BE2C (cell line): ENCODE data around the gene TRABD2B.

Experiments
- DNase-seq: peaks from one replicate; pipeline ENCODE4 v3.0.0-alpha.2; 2020
- H3K27me3 ChIP-seq: fragments of 250-450 bp; sonication (Bioruptor Pico); 2 replicates; pipeline ENCODE4 v1.5.1; 2020; ENCODE audit warnings: mild to moderate bottlenecking
- H3K36me3 ChIP-seq: fragments of 250-450 bp; sonication (Bioruptor Pico); 2 replicates; pipeline ENCODE4 v1.5.1; 2020; ENCODE audit warnings: mild to moderate bottlenecking
- H3K4me1 ChIP-seq: fragments of 250-450 bp; sonication (Bioruptor Pico); 2 replicates; pipeline ENCODE4 v1.5.1; 2020
- H3K4me3 ChIP-seq: 2 replicates; pipeline ENCODE4 v1.5.1; 2011; ENCODE audit warnings: low read depth, low read length
- H3K9me3 ChIP-seq: fragments of 250-450 bp; sonication (Bioruptor Pico); 2 replicates; pipeline ENCODE4 v1.5.1; 2020
- TF ChIP-seq, protein P1 (sequence below): IDR thresholded peaks from 2 replicates; pipeline ENCODE4 v1.5.1; 2012; ENCODE audit warnings: mild to moderate bottlenecking, low read depth, low read length

The TRABD2B gene

DNA sequence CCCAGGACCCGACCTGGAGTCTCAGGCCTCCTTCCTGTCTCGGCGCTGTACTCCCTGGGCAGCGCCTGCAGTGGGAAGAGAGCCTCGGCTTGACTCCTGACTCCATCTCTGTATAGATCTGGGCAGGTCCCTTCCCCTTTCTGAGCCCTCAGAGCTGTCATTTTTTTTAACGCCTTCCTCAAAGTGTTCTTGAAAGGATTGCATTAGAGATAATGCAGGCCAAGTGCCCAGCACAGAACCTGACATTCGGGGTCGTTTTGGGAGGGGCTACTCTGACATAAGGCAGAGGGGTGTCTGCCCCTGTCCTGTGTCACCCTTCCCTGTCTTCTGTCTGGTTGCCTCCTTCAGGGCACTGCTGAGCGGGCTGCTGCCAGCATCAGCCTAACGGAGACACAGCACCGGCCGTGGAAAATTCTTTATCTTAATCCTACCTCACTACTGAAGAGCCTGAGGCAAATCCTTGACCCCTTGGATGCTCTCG is 271.6 kb downstream of the TRABD2B start:
- TF ChIP-seq, protein P1, sequence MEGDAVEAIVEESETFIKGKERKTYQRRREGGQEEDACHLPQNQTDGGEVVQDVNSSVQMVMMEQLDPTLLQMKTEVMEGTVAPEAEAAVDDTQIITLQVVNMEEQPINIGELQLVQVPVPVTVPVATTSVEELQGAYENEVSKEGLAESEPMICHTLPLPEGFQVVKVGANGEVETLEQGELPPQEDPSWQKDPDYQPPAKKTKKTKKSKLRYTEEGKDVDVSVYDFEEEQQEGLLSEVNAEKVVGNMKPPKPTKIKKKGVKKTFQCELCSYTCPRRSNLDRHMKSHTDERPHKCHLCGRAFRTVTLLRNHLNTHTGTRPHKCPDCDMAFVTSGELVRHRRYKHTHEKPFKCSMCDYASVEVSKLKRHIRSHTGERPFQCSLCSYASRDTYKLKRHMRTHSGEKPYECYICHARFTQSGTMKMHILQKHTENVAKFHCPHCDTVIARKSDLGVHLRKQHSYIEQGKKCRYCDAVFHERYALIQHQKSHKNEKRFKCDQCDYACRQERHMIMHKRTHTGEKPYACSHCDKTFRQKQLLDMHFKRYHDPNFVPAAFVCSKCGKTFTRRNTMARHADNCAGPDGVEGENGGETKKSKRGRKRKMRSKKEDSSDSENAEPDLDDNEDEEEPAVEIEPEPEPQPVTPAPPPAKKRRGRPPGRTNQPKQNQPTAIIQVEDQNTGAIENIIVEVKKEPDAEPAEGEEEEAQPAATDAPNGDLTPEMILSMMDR: no peak
- Histone ChIP-seq H3K4me1 (no peaks in the 10 kb centered on the region), H3K36me3 (no peaks in the 10 kb centered on the region), H3K4me3 (no peak overlapping the region), H3K9me3 (no peaks in the 10 kb centered on the region), H3K27me3 (peaks cover 21% of the 10 kb centered on the region)
- DNase-seq: no peak

DNA sequence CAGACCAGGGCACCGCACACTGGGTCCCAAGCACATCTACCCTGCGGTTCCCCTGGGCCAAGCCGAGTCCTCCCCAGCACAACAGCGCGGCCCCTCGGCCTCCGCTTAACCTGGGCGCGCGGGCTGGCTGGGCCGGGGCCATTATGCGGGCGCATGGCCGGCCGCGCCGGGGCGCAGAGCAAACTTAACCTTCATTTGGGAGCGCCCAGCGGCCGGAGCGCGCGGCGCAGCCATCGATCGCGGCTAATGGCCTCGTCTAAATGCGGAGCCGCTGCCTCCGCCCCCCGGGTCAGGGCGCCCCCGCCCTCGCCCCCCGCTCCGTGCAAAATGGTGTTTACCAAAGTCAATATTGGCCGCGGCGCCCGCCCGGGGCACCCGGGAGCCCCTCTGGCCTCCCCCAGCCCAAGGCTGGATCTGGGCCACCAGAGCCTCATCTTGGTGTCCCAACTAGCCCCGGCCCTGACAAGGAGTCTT is 272.1 kb downstream of the TRABD2B start:
- Histone ChIP-seq H3K4me3 (no peak overlapping the region), H3K4me1 (no peaks in the 10 kb centered on the region), H3K9me3 (no peaks in the 10 kb centered on the region), H3K27me3 (peaks cover 21% of the 10 kb centered on the region), H3K36me3 (no peaks in the 10 kb centered on the region)
- TF ChIP-seq, protein P1: no peak
- no peak for DNase-seq

DNA sequence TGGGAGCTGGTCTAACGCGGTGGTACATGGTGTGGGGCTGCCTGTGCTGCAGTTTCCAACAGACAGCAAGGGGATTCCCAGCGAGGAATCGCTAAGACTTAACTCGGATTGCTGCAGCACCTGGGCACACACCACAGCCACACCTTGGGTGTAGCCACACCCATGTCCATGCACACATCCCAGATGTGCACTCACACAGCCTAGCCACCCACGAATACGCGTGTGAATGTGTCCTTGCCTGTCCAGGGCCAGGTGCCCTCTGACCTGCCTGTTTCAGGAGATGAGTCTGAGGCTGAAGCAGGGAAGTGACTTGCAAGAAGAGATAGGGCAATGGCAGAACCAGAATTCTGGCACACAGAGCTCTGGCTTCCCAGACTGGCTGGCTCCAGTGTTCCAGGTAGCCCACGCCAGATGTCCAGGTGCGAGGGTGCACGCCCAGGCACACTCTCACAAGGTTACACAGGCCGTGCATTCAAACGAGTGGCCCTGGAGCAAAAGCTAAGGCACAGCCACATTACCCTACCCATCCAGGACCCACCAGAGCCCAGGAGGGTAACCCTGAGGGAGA is 272.7 kb downstream of the TRABD2B start:
- no peak overlapping the region for H3K4me3 ChIP-seq
- H3K9me3 ChIP-seq: no peaks in the 10 kb centered on the region
- H3K4me1 ChIP-seq: no peaks in the 10 kb centered on the region
- H3K27me3 ChIP-seq: peaks cover 21% of the 10 kb centered on the region
- no peak for DNase-seq
- TF ChIP-seq, protein P1: no peak
- no peaks in the 10 kb centered on the region for H3K36me3 ChIP-seq

DNA sequence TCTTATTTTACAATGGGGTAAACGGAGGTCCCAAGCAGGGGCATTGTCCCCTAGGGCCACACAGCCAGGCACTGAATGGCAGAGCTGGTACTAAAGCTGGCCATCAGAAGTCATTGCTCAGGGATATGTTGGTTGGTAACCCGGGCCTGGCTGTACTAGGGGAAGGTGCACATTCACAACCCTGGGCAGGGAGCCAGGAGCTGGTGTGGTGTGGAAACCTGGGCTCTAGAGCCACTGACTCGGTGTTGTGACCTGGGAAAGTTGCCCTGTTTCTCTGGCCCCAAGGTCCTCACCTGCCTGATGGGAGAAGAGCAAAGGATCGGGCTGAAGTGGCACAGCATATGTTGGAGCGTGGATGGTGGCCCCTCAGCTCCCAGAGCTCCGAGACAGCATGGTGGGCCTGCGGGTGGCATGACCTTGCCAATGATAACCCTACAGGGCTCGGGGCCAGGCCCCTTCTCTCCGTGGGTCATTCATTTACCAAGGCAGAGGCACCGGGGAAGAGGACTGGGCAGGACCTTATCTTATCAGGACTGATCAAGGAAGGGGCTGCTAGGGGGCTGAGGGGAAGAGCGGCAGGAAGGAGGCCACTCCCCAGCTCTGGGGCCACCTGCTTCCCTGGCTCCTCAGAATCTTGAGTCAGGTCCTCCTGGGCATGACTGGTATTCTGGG is 274.1 kb downstream of the TRABD2B start:
- DNase-seq: no peak
- H3K27me3 ChIP-seq: peaks cover 23% of the 10 kb centered on the region
- H3K9me3 ChIP-seq: no peaks in the 10 kb centered on the region
- no peaks in the 10 kb centered on the region for H3K4me1 ChIP-seq
- no peaks in the 10 kb centered on the region for H3K36me3 ChIP-seq
- TF ChIP-seq, protein P1: no peak
- H3K4me3 ChIP-seq: no peak overlapping the region

DNA sequence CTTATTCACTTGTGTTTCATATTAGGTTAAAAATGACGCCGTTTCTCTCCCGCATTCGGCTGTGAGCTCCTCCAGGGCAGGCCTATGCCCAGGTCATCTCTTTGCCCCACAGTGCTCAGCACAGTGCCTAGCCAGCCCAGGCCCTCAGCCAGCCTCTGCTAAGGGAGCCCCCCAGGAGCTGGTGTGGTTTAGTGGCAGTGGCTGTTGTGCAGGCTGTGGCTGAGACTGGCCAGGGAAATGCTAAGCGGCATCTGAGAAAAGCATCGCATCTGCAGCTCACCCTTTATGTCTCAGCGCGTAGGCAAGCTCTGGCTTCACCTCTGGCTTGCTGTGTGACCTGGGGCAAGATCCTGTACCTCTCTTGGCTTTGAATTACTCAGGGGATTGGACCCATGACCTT is 275.1 kb downstream of the TRABD2B start:
- Histone ChIP-seq H3K4me3 (no peak overlapping the region), H3K27me3 (peaks cover 28% of the 10 kb centered on the region), H3K4me1 (no peaks in the 10 kb centered on the region), H3K9me3 (no peaks in the 10 kb centered on the region), H3K36me3 (no peaks in the 10 kb centered on the region)
- TF ChIP-seq, protein P1: no peak
- DNase-seq: no peak

DNA sequence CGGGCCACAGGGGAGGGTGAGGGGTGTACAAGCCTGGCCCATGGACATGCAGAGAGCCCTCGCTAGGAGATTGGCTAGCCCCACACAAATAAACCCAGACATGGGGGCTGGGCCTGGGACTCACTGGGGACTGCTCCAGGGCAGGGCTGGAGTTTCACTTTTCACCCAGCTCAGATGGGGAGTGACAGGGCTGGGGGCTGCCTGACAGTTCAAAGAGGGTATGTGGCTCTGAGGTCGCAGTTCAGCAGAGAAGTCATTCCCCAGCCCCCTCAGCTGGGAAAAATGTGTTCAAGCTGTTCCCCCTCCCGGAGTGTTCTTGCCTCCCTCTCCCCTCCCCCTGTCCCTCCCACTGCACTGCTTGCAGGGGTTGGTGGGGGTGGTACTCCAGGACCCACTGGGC is 277.1 kb downstream of the TRABD2B start:
- Histone ChIP-seq H3K4me1 (no peaks in the 10 kb centered on the region), H3K36me3 (no peaks in the 10 kb centered on the region), H3K27me3 (peaks cover 25% of the 10 kb centered on the region), H3K4me3 (no peak overlapping the region), H3K9me3 (no peaks in the 10 kb centered on the region)
- TF ChIP-seq, protein P1: no peak
- no peak for DNase-seq
